ENCODE data around the gene C4orf50. TPM values are rescaled to one million over a fixed set of nuclear protein-coding genes. Genes with fewer than 3 reads are reported as not detected.
A peak's percentile ranks its signal among the peaks of the same experiment; 100 is the strongest.

Gene C4orf50
- total and polyA plus RNA-seq, 11 donors = 0.05 to 0.11 TPM; not detected in 9

DNA sequence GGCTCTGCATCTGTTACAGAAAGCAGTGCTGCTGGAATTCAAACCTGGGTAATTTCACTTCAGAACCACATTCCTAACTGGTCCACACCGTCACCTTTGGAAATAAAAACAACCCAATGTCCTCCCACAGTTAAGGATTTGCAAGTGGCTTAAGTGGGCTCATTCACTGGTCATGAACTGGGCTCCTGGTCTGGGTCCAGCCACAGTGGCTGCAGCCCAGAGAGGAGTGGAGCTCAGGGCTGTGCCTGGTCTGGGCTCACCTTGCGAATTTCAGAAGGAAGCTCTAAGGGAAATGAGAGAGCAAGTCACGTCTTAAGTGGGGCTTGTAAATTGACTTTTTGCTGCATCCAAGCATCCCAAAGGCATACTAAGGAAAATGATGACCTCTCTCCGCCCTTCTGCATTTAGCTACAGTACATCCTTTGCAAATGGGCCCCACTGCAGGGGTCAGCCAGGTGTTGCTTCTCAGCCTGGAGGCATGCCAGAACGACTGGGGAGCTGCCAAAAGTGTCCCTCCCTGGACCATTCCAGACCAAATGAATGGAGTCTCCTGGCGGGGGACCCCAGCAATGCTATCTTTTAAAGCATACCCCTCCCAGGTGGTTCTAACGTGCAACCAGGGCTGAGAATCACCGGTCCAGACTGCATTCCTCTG is 99.8 kb downstream of the C4orf50 start:
- no peaks in the 10 kb centered on the region for H3K36me3 ChIP-seq
- DNase-seq = peak in 1 of 5 donors; percentile 42
- ATAC-seq = no peak
- H3K4me3 ChIP-seq = no peak overlapping the region
- WGBS, 4 donors = 48 to 58% (median 51%) methylated on average over 7 to 8 of the region's 8 CpGs
- H3K27me3 ChIP-seq = peaks cover 0 to 59% (median 10%) of the 10 kb centered on the region in 9 donors
- intact Hi-C loops (cut with DNase I) = no loop called here
- no peak overlapping the region for H3K27ac ChIP-seq
- no peaks in the 10 kb centered on the region for H3K4me1 ChIP-seq
- TF ChIP-seq, protein P1, sequence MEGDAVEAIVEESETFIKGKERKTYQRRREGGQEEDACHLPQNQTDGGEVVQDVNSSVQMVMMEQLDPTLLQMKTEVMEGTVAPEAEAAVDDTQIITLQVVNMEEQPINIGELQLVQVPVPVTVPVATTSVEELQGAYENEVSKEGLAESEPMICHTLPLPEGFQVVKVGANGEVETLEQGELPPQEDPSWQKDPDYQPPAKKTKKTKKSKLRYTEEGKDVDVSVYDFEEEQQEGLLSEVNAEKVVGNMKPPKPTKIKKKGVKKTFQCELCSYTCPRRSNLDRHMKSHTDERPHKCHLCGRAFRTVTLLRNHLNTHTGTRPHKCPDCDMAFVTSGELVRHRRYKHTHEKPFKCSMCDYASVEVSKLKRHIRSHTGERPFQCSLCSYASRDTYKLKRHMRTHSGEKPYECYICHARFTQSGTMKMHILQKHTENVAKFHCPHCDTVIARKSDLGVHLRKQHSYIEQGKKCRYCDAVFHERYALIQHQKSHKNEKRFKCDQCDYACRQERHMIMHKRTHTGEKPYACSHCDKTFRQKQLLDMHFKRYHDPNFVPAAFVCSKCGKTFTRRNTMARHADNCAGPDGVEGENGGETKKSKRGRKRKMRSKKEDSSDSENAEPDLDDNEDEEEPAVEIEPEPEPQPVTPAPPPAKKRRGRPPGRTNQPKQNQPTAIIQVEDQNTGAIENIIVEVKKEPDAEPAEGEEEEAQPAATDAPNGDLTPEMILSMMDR (IDR thresholded peaks at IDR 0.05) = no peak
- H3K9me3 ChIP-seq = no peaks in the 10 kb centered on the region

DNA sequence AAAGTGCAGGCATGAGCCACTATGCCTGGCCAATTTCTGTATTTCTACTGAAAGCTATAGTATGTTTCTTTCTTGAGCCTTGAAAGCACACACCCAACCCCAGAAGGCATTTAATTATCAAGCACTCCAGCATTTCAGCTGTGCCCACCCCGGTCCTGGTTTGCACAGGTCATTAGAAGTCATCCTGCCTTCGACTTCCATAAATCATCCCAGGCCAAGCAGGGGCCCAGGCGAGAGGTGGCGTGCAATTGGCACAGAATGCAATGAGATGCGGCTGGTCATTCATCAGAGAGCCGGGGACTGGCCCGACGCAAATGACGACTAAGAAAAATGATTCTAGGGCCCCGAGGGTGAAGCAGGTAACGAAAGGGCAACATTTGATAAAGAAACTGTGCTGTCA is 100.6 kb downstream of the C4orf50 start:
- 68 to 83% (median 82%) methylated on average over 11 of the region's 11 CpGs for WGBS, 4 donors
- Histone ChIP-seq H3K9me3 (peaks cover 0 to 1% (median 0%) of the 10 kb centered on the region in 12 donors), H3K4me3 (no peak overlapping the region), H3K36me3 (no peaks in the 10 kb centered on the region), H3K27me3 (peaks cover 0 to 55% (median 10%) of the 10 kb centered on the region in 9 donors), H3K4me1 (no peaks in the 10 kb centered on the region), H3K27ac (no peak overlapping the region)
- no peak for DNase-seq
- no peak for TF ChIP-seq POLR2A (IDR thresholded peaks at IDR 0.05)
- TF ChIP-seq, protein P1 (IDR thresholded peaks at IDR 0.05) = no peak
- no peak for ATAC-seq
- intact Hi-C loops (cut with DNase I) = no loop called here

DNA sequence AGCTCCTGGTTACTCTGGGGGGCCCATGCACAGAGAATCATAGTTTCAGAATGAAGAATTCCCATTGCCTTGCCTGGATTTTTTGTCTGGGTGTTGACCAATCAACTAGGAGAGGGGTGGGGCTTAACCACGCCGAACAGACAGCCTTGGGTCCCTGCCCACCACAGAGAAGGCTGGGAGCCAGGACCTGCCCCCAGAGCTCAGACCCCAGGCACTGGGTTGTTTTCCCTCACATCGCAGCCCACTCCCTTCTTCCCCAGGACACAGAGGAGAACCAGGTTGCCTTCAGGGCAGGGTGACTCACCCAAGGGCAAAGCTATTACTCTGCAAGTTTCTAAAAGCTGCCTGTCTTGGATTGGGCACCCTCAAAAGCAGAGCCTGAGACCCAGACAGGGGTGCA is 102.0 kb downstream of the C4orf50 start:
- Histone ChIP-seq H3K9me3 (peaks cover 0 to 5% (median 0%) of the 10 kb centered on the region in 12 donors), H3K27me3 (peaks cover 0 to 41% (median 3%) of the 10 kb centered on the region in 9 donors), H3K27ac (no peak overlapping the region), H3K4me3 (no peak overlapping the region), H3K36me3 (no peaks in the 10 kb centered on the region), H3K4me1 (no peaks in the 10 kb centered on the region)
- DNase-seq = no peak
- ATAC-seq = no peak
- WGBS, 4 donors = 44 to 72% (median 67%) methylated on average over 3 of the region's 3 CpGs
- TF ChIP-seq POLR2A (IDR thresholded peaks at IDR 0.05) = no peak
- TF ChIP-seq, protein P1 (IDR thresholded peaks at IDR 0.05) = no peak
- intact Hi-C loops (cut with DNase I) = no loop called here

DNA sequence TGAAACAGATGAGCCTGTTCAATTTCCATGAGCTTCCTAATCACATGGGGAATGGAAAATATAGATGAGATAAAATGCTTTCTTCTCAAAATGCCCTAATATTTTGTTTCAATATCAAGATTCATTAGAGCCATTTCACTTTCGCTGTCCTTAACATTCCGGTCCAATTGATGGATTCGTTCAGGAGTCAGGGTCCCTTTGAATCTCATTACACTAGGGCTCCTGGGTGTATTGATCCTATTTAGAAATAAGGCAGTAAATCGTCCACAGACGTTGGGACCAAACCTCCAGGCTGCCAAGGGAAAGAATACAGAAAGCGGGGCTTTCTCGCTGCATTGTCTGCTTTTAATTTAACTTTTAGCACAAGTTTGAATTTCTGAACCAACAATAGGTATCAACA is 104.8 kb downstream of the C4orf50 start:
- H3K4me1 ChIP-seq = no peaks in the 10 kb centered on the region
- no peak overlapping the region for H3K27ac ChIP-seq
- H3K27me3 ChIP-seq = peaks cover 0 to 18% (median 0%) of the 10 kb centered on the region in 9 donors
- intact Hi-C loops (cut with DNase I) = no loop called here
- TF ChIP-seq, protein P1 (IDR thresholded peaks at IDR 0.05) = no peak
- TF ChIP-seq POLR2A (IDR thresholded peaks at IDR 0.05) = no peak
- no peak overlapping the region for H3K4me3 ChIP-seq
- H3K9me3 ChIP-seq = peaks cover 0 to 17% (median 2%) of the 10 kb centered on the region in 12 donors
- no peak for DNase-seq
- ATAC-seq = no peak
- H3K36me3 ChIP-seq = no peaks in the 10 kb centered on the region
- WGBS, 4 donors = 83 to 88% (median 86%) methylated on average over 7 of the region's 7 CpGs

Measured in heart left ventricle (tissue), 16 donors.